Measurements from ENCODE around the gene KIAA1217.

The KIAA1217 gene

GRCh38 chr10:24303522-24304310, 94.8 kb downstream of the KIAA1217 start:
- H3K9me3 ChIP-seq (ENCODE audit: control insufficient read depth, low read depth, low read length) = no peaks in the 10 kb centered on the region
- no peak overlapping the region for H3K27ac ChIP-seq (ENCODE audit: low read length)
- H3K36me3 ChIP-seq (ENCODE audit: control insufficient read depth, low read depth, low read length) = no peaks in the 10 kb centered on the region
- no peak overlapping the region for H3K9ac ChIP-seq (ENCODE audit: low read length)
- H3K4me1 ChIP-seq (ENCODE audit: control insufficient read depth, low read depth, low read length) = peaks cover 5% of the 10 kb centered on the region
- no peaks in the 10 kb centered on the region for H3K27me3 ChIP-seq (ENCODE audit: control insufficient read depth, insufficient read depth, low read length)
- H3K4me3 ChIP-seq (ENCODE audit: low read length) = no peak overlapping the region

DNA sequence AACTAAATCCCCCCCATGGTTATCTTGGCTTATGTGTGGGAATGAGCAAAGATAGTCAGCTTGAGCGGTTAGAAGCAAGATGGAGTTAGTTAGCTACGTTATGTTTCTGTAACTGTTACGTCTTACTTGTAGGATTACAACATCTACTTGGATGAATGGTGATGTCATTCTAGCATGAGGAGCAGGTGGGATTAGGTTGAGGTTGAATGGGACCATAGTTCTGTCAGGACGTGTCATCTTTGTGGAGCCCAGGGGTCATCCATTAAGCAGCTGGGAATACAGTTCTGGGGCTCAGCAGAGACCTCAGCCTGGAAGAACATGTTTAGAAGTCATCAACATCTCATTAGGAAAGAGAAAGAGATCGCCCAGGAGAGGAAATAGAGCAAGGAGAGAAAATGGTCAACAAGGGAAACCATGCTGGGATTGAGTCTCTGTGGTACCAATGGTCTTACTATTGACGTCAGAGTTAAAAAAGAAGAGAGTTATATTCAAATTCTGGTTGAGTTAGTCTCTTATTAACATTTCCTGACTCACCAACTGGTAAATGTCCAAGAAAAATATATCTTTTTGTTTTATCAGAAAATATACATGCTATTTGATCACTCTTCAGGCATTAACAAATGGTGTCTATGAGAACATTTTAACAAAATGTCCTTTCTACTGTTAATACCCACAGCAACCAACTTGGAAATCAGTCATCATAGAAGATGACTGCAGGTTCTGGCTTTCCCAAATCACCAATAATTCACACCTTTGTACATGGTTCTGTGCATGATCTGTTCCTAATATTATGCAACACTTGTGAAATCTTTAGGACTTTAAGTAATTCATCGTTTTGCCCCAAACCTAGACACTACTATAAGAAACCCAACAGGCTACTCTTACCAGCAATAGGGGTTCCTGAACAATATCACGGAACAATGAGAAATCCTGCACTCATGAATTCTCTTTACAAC, 96.9 kb downstream of the KIAA1217 start:
- Histone ChIP-seq H3K9me3 (ENCODE audit: control insufficient read depth, low read depth, low read length) (no peaks in the 10 kb centered on the region), H3K27me3 (ENCODE audit: control insufficient read depth, insufficient read depth, low read length) (no peaks in the 10 kb centered on the region), H3K4me3 (ENCODE audit: low read length) (no peak overlapping the region), H3K27ac (ENCODE audit: low read length) (no peak overlapping the region), H3K36me3 (ENCODE audit: control insufficient read depth, low read depth, low read length) (no peaks in the 10 kb centered on the region), H3K4me1 (ENCODE audit: control insufficient read depth, low read depth, low read length) (peaks cover 5% of the 10 kb centered on the region), H3K9ac (ENCODE audit: low read length) (no peak overlapping the region)

DNA sequence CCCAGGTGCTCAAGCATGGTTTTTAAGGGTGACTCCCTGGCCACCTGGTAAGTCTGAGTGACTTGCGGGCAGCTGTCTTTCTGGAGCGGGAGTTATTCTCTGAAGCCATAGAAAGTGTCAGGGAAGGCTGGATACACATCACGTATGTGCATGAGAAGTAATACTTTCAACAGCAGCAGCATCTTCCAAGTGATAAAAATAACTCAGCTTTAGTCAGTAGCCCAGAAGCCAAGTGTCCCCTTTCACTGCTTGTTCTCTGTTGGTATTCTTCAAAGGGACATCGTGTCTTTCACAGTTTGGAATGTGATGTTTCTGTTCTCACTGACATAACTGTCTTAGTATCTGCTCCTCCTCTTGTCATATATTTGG, 97.6 kb downstream of the KIAA1217 start:
- Histone ChIP-seq H3K4me3 (ENCODE audit: low read length) (no peak overlapping the region), H3K27me3 (ENCODE audit: control insufficient read depth, insufficient read depth, low read length) (no peaks in the 10 kb centered on the region), H3K36me3 (ENCODE audit: control insufficient read depth, low read depth, low read length) (no peaks in the 10 kb centered on the region), H3K4me1 (ENCODE audit: control insufficient read depth, low read depth, low read length) (peaks cover 8% of the 10 kb centered on the region), H3K9me3 (ENCODE audit: control insufficient read depth, low read depth, low read length) (no peaks in the 10 kb centered on the region), H3K9ac (ENCODE audit: low read length) (no peak overlapping the region), H3K27ac (ENCODE audit: low read length) (no peak overlapping the region)

DNA sequence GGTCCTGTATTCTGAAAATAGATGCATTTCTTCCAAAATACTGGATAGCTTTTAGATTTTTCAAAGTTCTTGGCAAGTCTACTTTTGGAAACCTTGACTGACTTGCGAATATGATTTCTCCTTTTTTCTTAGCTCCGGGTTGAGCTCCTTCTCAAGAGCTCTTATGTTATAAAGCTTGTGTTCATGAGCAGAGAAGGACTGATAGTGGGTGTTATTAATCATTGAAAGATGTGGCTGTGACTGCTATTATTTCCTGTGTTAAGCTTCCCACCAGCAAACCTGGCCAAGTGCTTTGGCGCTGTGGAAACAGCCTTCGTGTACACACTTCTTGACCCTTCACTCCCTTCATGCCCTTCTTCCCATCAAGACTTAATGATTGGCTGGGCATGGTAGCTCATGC, 98.2 kb downstream of the KIAA1217 start:
- Histone ChIP-seq H3K27me3 (ENCODE audit: control insufficient read depth, insufficient read depth, low read length) (no peaks in the 10 kb centered on the region), H3K36me3 (ENCODE audit: control insufficient read depth, low read depth, low read length) (no peaks in the 10 kb centered on the region), H3K4me3 (ENCODE audit: low read length) (no peak overlapping the region), H3K27ac (ENCODE audit: low read length) (no peak overlapping the region), H3K4me1 (ENCODE audit: control insufficient read depth, low read depth, low read length) (peaks cover 10% of the 10 kb centered on the region), H3K9me3 (ENCODE audit: control insufficient read depth, low read depth, low read length) (no peaks in the 10 kb centered on the region), H3K9ac (ENCODE audit: low read length) (no peak overlapping the region)

GRCh38 chr10:24307696-24308485, 99.0 kb downstream of the KIAA1217 start:
- H3K4me1 ChIP-seq (ENCODE audit: control insufficient read depth, low read depth, low read length) = peaks cover 10% of the 10 kb centered on the region
- H3K4me3 ChIP-seq (ENCODE audit: low read length) = no peak overlapping the region
- H3K27ac ChIP-seq (ENCODE audit: low read length) = no peak overlapping the region
- H3K9me3 ChIP-seq (ENCODE audit: control insufficient read depth, low read depth, low read length) = no peaks in the 10 kb centered on the region
- no peaks in the 10 kb centered on the region for H3K36me3 ChIP-seq (ENCODE audit: control insufficient read depth, low read depth, low read length)
- H3K27me3 ChIP-seq (ENCODE audit: control insufficient read depth, insufficient read depth, low read length) = no peaks in the 10 kb centered on the region
- H3K9ac ChIP-seq (ENCODE audit: low read length) = no peak overlapping the region

DNA sequence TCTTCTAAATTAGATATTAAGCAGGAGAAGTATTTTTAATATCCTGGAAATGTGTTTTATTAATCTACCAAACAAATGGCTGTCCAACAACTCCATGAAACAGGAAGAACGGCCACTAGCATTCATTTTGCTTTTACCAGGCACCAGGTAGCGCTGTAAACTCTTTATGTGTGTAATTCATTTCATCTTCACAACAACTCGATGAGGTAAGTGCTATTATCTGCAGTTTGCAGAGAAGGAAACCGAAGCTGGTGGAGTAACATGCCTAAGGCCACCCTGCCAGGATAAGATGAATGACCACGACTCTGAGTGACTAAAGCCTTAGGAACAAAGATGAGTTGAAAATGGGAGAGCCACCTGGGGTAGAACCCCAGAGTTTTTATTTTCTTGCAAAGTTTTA, 101.2 kb downstream of the KIAA1217 start:
- Histone ChIP-seq H3K36me3 (ENCODE audit: control insufficient read depth, low read depth, low read length) (no peaks in the 10 kb centered on the region), H3K4me3 (ENCODE audit: low read length) (no peak overlapping the region), H3K27me3 (ENCODE audit: control insufficient read depth, insufficient read depth, low read length) (no peaks in the 10 kb centered on the region), H3K4me1 (ENCODE audit: control insufficient read depth, low read depth, low read length) (peaks cover 10% of the 10 kb centered on the region), H3K27ac (ENCODE audit: low read length) (no peak overlapping the region), H3K9me3 (ENCODE audit: control insufficient read depth, low read depth, low read length) (no peaks in the 10 kb centered on the region), H3K9ac (ENCODE audit: low read length) (no peak overlapping the region)

DNA sequence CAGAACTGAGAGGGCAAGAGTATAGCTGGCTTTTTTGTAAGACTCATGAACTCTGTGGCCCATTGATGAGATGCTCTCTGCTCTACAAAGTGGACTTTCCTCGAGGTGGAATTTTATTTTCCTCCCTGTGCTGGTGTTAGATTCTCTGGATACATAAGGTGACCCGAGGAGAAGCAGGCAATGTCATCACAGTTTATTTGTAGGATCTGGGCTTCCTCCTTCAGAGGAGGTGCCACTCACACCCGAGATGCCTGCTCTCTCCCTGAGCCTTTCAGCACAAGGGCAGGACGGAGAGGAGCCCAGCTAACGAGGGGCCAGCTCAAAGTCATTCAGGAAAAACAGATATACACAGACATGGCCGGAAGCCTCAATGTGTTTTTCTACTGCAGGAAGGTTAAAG, 103.0 kb downstream of the KIAA1217 start:
- H3K27ac ChIP-seq (ENCODE audit: low read length) = no peak overlapping the region

DNA sequence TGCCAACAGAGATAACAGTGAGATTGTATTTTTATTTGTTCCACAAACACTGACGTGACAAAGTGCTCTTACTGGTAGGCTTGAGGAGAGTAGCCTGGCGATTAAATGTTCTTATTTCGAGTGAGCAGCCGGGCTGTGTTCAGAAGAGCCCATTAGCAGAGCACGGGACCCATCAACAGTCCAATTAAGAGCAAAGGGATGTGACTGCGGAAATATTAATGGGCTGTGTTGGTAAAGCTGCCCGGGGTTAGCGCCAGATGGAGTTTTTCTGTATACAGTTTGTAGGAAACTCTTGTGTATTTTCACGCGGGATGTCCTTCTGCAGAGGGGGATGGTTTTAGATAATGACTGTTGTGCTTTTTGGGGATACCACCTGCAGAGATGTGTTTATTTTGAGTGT, 104.3 kb downstream of the KIAA1217 start:
- Histone ChIP-seq H3K27ac (ENCODE audit: low read length) (no peak overlapping the region), H3K36me3 (ENCODE audit: control insufficient read depth, low read depth, low read length) (no peaks in the 10 kb centered on the region), H3K4me1 (ENCODE audit: control insufficient read depth, low read depth, low read length) (peaks cover 6% of the 10 kb centered on the region), H3K27me3 (ENCODE audit: control insufficient read depth, insufficient read depth, low read length) (no peaks in the 10 kb centered on the region), H3K4me3 (ENCODE audit: low read length) (no peak overlapping the region), H3K9me3 (ENCODE audit: control insufficient read depth, low read depth, low read length) (no peaks in the 10 kb centered on the region), H3K9ac (ENCODE audit: low read length) (no peak overlapping the region)

More for the DNA sequence above, 103.0 kb downstream of the KIAA1217 start:
- Histone ChIP-seq H3K9me3 (ENCODE audit: control insufficient read depth, low read depth, low read length) (no peaks in the 10 kb centered on the region), H3K27me3 (ENCODE audit: control insufficient read depth, insufficient read depth, low read length) (no peaks in the 10 kb centered on the region), H3K4me3 (ENCODE audit: low read length) (no peak overlapping the region), H3K36me3 (ENCODE audit: control insufficient read depth, low read depth, low read length) (no peaks in the 10 kb centered on the region), H3K9ac (ENCODE audit: low read length) (no peak overlapping the region), H3K4me1 (ENCODE audit: control insufficient read depth, low read depth, low read length) (peaks cover 10% of the 10 kb centered on the region)

- Histone ChIP-seq H3K36me3 (ENCODE audit: control insufficient read depth, low read depth, low read length) (no peaks in the 10 kb centered on the region), H3K9me3 (ENCODE audit: control insufficient read depth, low read depth, low read length) (no peaks in the 10 kb centered on the region), H3K9ac (ENCODE audit: low read length) (no peak overlapping the region), H3K27ac (ENCODE audit: low read length) (no peak overlapping the region), H3K27me3 (ENCODE audit: control insufficient read depth, insufficient read depth, low read length) (no peaks in the 10 kb centered on the region), H3K4me1 (ENCODE audit: control insufficient read depth, low read depth, low read length) (peaks cover 8% of the 10 kb centered on the region), H3K4me3 (ENCODE audit: low read length) (no peak overlapping the region)
Observed at GRCh38 chr10:24315211-24315610, 106.3 kb downstream of the KIAA1217 start.

- no peak overlapping the region for H3K9ac ChIP-seq (ENCODE audit: low read length)
- no peak overlapping the region for H3K27ac ChIP-seq (ENCODE audit: low read length)
- H3K9me3 ChIP-seq (ENCODE audit: control insufficient read depth, low read depth, low read length) = no peaks in the 10 kb centered on the region
- no peaks in the 10 kb centered on the region for H3K36me3 ChIP-seq (ENCODE audit: control insufficient read depth, low read depth, low read length)
- no peaks in the 10 kb centered on the region for H3K27me3 ChIP-seq (ENCODE audit: control insufficient read depth, insufficient read depth, low read length)
- H3K4me3 ChIP-seq (ENCODE audit: low read length) = no peak overlapping the region
- H3K4me1 ChIP-seq (ENCODE audit: control insufficient read depth, low read depth, low read length) = peaks cover 3% of the 10 kb centered on the region
Observed at GRCh38 chr10:24318517-24318916, 109.6 kb downstream of the KIAA1217 start.

DNA sequence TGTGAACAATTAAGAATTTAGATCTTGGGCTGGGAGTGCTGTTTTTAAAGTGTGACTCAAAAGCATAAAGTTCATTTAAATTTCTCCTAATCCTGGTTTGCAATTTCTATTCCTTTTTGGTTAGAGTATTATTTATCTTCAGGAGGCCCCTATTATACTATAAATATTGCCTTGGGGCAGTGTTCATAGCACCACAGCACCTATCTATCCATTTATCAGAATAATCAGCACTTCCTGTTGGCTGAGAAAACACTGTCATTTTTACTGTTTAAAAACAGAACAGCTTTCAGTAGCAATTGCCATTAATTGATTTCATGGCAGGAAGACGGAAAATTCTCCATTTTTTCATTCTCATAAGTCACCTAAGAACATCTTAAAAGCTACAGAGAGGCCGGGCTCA, 111.4 kb downstream of the KIAA1217 start:
- Histone ChIP-seq H3K9ac (ENCODE audit: low read length) (no peak overlapping the region), H3K27ac (ENCODE audit: low read length) (no peak overlapping the region), H3K4me3 (ENCODE audit: low read length) (no peak overlapping the region), H3K4me1 (ENCODE audit: control insufficient read depth, low read depth, low read length) (peaks cover 3% of the 10 kb centered on the region), H3K9me3 (ENCODE audit: control insufficient read depth, low read depth, low read length) (no peaks in the 10 kb centered on the region), H3K27me3 (ENCODE audit: control insufficient read depth, insufficient read depth, low read length) (no peaks in the 10 kb centered on the region), H3K36me3 (ENCODE audit: control insufficient read depth, low read depth, low read length) (no peaks in the 10 kb centered on the region)

All from iPS-18a (cell line).